ENCODE measurements around the gene GRIK1. TPM values are rescaled to one million over a fixed set of nuclear protein-coding genes. Genes with fewer than 3 reads are reported as not detected.

GRIK1 gene
- total RNA-seq, 2 donors from 2014 or later, result not detected

DNA sequence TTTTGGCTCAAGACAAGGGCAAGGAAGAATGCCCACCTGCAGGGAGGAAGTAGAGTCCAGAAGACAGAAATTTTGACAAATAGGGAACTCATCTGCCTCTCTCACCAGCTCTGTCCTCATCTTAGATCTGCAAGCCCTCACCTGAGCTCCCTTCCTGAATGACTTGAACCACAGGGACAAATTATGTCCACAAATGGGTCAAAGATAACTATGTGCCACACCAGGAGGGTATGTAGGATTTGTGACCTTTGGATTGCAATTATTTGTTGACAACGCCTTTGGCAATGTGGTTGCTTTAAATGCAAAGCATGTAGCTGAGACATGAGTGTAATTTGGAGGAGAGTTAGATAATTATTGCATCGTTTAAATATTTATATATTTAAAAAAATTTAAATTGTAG is 79.5 kb downstream of the GRIK1 start:
- Histone ChIP-seq H3K4me3 (ENCODE audit: low read length) (no peak overlapping the region), H3K27me3 (ENCODE audit: control insufficient read depth, insufficient read depth, low read length, poor library complexity, severe bottlenecking) (no peaks in the 10 kb centered on the region), H3K9ac (ENCODE audit: extremely low read depth, low read length, poor library complexity, severe bottlenecking) (no peak overlapping the region), H3K9me3 (ENCODE audit: control insufficient read depth, low read length) (no peaks in the 10 kb centered on the region), H3K4me1 (ENCODE audit: control insufficient read depth, insufficient read depth, low read length) (no peaks in the 10 kb centered on the region), H3K27ac (ENCODE audit: low read depth, low read length) (no peak overlapping the region), H3K36me3 (ENCODE audit: control insufficient read depth, insufficient read depth, low read length) (no peaks in the 10 kb centered on the region)
- TF ChIP-seq, protein P1, sequence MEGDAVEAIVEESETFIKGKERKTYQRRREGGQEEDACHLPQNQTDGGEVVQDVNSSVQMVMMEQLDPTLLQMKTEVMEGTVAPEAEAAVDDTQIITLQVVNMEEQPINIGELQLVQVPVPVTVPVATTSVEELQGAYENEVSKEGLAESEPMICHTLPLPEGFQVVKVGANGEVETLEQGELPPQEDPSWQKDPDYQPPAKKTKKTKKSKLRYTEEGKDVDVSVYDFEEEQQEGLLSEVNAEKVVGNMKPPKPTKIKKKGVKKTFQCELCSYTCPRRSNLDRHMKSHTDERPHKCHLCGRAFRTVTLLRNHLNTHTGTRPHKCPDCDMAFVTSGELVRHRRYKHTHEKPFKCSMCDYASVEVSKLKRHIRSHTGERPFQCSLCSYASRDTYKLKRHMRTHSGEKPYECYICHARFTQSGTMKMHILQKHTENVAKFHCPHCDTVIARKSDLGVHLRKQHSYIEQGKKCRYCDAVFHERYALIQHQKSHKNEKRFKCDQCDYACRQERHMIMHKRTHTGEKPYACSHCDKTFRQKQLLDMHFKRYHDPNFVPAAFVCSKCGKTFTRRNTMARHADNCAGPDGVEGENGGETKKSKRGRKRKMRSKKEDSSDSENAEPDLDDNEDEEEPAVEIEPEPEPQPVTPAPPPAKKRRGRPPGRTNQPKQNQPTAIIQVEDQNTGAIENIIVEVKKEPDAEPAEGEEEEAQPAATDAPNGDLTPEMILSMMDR (conservative IDR thresholded peaks at IDR 0.05), result no peak
- Mint-ChIP-seq H3K4me3 (no peak overlapping the region), H3K9me3 (no peaks in the 10 kb centered on the region), H3K4me1 (no peaks in the 10 kb centered on the region), H3K27me3 (ENCODE audit: insufficient read depth) (no peaks in the 10 kb centered on the region), H3K27ac (no peak overlapping the region), H3K36me3 (ENCODE audit: low read depth) (no peaks in the 10 kb centered on the region)
- 78% methylated on average over 1 of the region's 2 CpGs for WGBS, 2 experiments (ENCODE audit: insufficient coverage in 1 of 2, insufficient read length in 1 of 2)
- no peak for DNase-seq

GRCh38 chr21:29857150-29857549 is 82.6 kb downstream of the GRIK1 start:
- Histone ChIP-seq H3K4me3 (ENCODE audit: low read length) (no peak overlapping the region), H3K27me3 (ENCODE audit: control insufficient read depth, insufficient read depth, low read length, poor library complexity, severe bottlenecking) (no peaks in the 10 kb centered on the region), H3K36me3 (ENCODE audit: control insufficient read depth, insufficient read depth, low read length) (no peaks in the 10 kb centered on the region), H3K4me1 (ENCODE audit: control insufficient read depth, insufficient read depth, low read length) (peaks cover 5% of the 10 kb centered on the region), H3K9me3 (ENCODE audit: control insufficient read depth, low read length) (no peaks in the 10 kb centered on the region), H3K9ac (ENCODE audit: extremely low read depth, low read length, poor library complexity, severe bottlenecking) (no peak overlapping the region), H3K27ac (ENCODE audit: low read depth, low read length) (no peak overlapping the region)
- DNase-seq, result no peak
- Mint-ChIP-seq H3K4me1 (peaks cover 7% of the 10 kb centered on the region), H3K27ac (no peak overlapping the region), H3K9me3 (no peaks in the 10 kb centered on the region), H3K4me3 (no peak overlapping the region), H3K36me3 (ENCODE audit: low read depth) (no peaks in the 10 kb centered on the region), H3K27me3 (ENCODE audit: insufficient read depth) (peaks cover 6% of the 10 kb centered on the region)
- WGBS, 2 experiments (ENCODE audit: insufficient coverage in 1 of 2, insufficient read length in 1 of 2), result 93 to 95% methylated on average over 6 of the region's 6 CpGs
- TF ChIP-seq, protein P1 (conservative IDR thresholded peaks at IDR 0.05), result no peak

GRCh38 chr21:29854795-29855194 is 85.0 kb downstream of the GRIK1 start:
- H3K4me3 ChIP-seq (ENCODE audit: low read length), result no peak overlapping the region
- peaks cover 5% of the 10 kb centered on the region for H3K4me1 ChIP-seq (ENCODE audit: control insufficient read depth, insufficient read depth, low read length)
- no peak overlapping the region for H3K27ac ChIP-seq (ENCODE audit: low read depth, low read length)
- 97 to 100% methylated on average over 1 of the region's 1 CpG for WGBS, 2 experiments (ENCODE audit: insufficient coverage in 1 of 2, insufficient read length in 1 of 2)
- no peak overlapping the region for H3K27ac Mint-ChIP-seq
- no peaks in the 10 kb centered on the region for H3K9me3 Mint-ChIP-seq
- H3K27me3 ChIP-seq (ENCODE audit: control insufficient read depth, insufficient read depth, low read length, poor library complexity, severe bottlenecking), result no peaks in the 10 kb centered on the region
- H3K9me3 ChIP-seq (ENCODE audit: control insufficient read depth, low read length), result no peaks in the 10 kb centered on the region
- H3K4me1 Mint-ChIP-seq, result peaks cover 17% of the 10 kb centered on the region
- TF ChIP-seq, protein P1 (conservative IDR thresholded peaks at IDR 0.05), result no peak
- no peaks in the 10 kb centered on the region for H3K36me3 ChIP-seq (ENCODE audit: control insufficient read depth, insufficient read depth, low read length)
- H3K9ac ChIP-seq (ENCODE audit: extremely low read depth, low read length, poor library complexity, severe bottlenecking), result no peak overlapping the region
- H3K27me3 Mint-ChIP-seq (ENCODE audit: insufficient read depth), result peaks cover 9% of the 10 kb centered on the region
- DNase-seq, result no peak
- H3K36me3 Mint-ChIP-seq (ENCODE audit: low read depth), result no peaks in the 10 kb centered on the region
- no peak overlapping the region for H3K4me3 Mint-ChIP-seq
